ENCODE results near the gene ZNF155. TPM values are rescaled to one million over a fixed set of nuclear protein-coding genes. Genes with fewer than 3 reads are reported as not detected.

Gene ZNF155
- polyA plus RNA-seq, 1 donor (not counting 4 experiments of a cell fraction or from before 2014, with no cell fraction given), result 7.0 TPM

DNA sequence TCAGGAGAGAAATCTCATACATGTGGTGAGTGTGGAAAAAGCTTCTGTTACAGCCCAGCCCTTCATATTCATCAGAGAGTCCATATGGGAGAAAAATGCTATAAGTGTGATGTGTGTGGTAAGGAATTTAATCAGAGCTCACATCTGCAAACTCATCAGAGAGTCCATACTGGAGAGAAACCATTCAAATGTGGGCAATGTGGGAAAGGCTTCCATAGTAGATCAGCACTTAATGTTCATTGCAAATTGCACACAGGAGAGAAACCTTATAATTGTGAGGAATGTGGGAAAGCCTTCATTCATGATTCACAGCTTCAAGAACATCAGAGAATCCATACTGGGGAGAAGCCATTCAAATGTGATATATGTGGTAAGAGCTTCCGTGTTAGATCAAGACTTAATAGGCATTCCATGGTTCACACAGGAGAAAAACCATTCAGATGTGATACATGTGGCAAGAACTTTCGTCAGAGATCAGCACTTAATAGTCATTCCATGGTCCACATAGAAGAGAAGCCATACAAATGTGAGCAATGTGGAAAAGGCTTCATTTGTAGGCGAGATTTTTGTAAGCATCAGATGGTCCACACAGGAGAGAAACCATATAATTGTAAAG, 17.8 kb upstream of the ZNF155 start:
- Histone ChIP-seq H3K36me3 (ENCODE audit: control insufficient read depth in 2 of 2, extremely low read depth in 1 of 2, insufficient read depth in 2 of 2, low read length in 2 of 2) (peaks cover 18 to 22% of the 10 kb centered on the region in 2 experiments), H3K27me3 (ENCODE audit: control insufficient read depth, extremely low read depth, insufficient read depth, low read length) (no peaks in the 10 kb centered on the region), H3K9me1 (ENCODE audit: control insufficient read depth, extremely low read depth, insufficient read depth, low read length) (no peaks in the 10 kb centered on the region), H3K9me3 (ENCODE audit: control insufficient read depth, low read depth, low read length) (peaks cover 52% of the 10 kb centered on the region), H3K27ac (ENCODE audit: control insufficient read depth, insufficient read depth, low read length) (no peak overlapping the region), H4K20me1 (ENCODE audit: control insufficient read depth, extremely low read depth, insufficient read depth, low read length) (no peaks in the 10 kb centered on the region), H3K4me1 (ENCODE audit: control insufficient read depth, extremely low read depth, insufficient read depth, low read length) (no peaks in the 10 kb centered on the region), H3K79me2 (ENCODE audit: control insufficient read depth, insufficient read depth, low read length) (no peaks in the 10 kb centered on the region), H3K4me3 (ENCODE audit: control insufficient read depth in 2 of 3, extremely low read depth in 1 of 3, insufficient read depth in 2 of 3, low read depth in 1 of 3, low read length in 3 of 3) (no peak overlapping the region), H2AFZ (ENCODE audit: control insufficient read depth, low read length) (no peak overlapping the region), H3K9ac (ENCODE audit: control insufficient read depth, extremely low read depth, insufficient read depth, low read length) (no peak overlapping the region), H3K4me2 (ENCODE audit: control insufficient read depth, extremely low read depth, insufficient read depth, low read depth, low read length) (no peak overlapping the region)
- dilution Hi-C loops (cut with MboI; ENCODE audit: extremely low pct_ligation_motif_present, low sequenced_read_pairs), result no loop called here
- DNase-seq (ENCODE audit: low read depth, low spot score), result no peak
- TF ChIP-seq EZH2 (IDR thresholded peaks at IDR 0.05; ENCODE audit: low read length), result no peak
- TF ChIP-seq, protein P1, sequence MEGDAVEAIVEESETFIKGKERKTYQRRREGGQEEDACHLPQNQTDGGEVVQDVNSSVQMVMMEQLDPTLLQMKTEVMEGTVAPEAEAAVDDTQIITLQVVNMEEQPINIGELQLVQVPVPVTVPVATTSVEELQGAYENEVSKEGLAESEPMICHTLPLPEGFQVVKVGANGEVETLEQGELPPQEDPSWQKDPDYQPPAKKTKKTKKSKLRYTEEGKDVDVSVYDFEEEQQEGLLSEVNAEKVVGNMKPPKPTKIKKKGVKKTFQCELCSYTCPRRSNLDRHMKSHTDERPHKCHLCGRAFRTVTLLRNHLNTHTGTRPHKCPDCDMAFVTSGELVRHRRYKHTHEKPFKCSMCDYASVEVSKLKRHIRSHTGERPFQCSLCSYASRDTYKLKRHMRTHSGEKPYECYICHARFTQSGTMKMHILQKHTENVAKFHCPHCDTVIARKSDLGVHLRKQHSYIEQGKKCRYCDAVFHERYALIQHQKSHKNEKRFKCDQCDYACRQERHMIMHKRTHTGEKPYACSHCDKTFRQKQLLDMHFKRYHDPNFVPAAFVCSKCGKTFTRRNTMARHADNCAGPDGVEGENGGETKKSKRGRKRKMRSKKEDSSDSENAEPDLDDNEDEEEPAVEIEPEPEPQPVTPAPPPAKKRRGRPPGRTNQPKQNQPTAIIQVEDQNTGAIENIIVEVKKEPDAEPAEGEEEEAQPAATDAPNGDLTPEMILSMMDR (optimal IDR thresholded peaks at IDR 0.05 in 1 of 3, IDR thresholded peaks at IDR 0.05 in 1 of 3, conservative IDR thresholded peaks at IDR 0.05 in 1 of 3; ENCODE audit: extremely low read depth in 1 of 3, insufficient read depth in 2 of 3, low read length in 3 of 3), result no peak
- FAIRE-seq, result no peak

DNA sequence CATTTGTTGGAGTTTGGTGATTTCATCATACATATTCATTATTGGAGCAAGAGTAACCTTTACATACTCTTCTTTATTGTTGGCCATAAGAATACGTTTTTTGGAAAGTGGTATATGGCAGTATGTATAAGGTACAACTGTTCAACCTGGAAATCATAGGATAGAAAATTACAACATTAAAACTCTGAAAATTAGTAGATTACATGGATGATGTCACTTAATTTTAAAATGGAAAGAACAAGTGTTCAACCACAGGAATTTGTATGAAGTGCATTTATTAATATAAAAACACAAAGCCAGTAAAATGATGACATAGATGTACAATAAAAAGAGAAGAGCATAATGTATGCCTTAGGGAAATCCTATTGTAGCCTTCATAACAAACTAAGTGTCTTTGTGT, 7.3 kb upstream of the ZNF155 start:
- Histone ChIP-seq H3K4me3 (ENCODE audit: control insufficient read depth in 2 of 3, extremely low read depth in 1 of 3, insufficient read depth in 2 of 3, low read depth in 1 of 3, low read length in 3 of 3) (no peak overlapping the region), H3K27me3 (ENCODE audit: control insufficient read depth, extremely low read depth, insufficient read depth, low read length) (no peaks in the 10 kb centered on the region), H3K79me2 (ENCODE audit: control insufficient read depth, insufficient read depth, low read length) (no peaks in the 10 kb centered on the region), H4K20me1 (ENCODE audit: control insufficient read depth, extremely low read depth, insufficient read depth, low read length) (no peaks in the 10 kb centered on the region), H3K36me3 (ENCODE audit: control insufficient read depth in 2 of 2, extremely low read depth in 1 of 2, insufficient read depth in 2 of 2, low read length in 2 of 2) (no peaks in the 10 kb centered on the region), H3K27ac (ENCODE audit: control insufficient read depth, insufficient read depth, low read length) (no peak overlapping the region), H3K9ac (ENCODE audit: control insufficient read depth, extremely low read depth, insufficient read depth, low read length) (no peak overlapping the region), H3K9me3 (ENCODE audit: control insufficient read depth, low read depth, low read length) (peaks cover 6% of the 10 kb centered on the region), H3K4me2 (ENCODE audit: control insufficient read depth, extremely low read depth, insufficient read depth, low read depth, low read length) (no peak overlapping the region), H3K4me1 (ENCODE audit: control insufficient read depth, extremely low read depth, insufficient read depth, low read length) (no peaks in the 10 kb centered on the region), H2AFZ (ENCODE audit: control insufficient read depth, low read length) (no peak overlapping the region), H3K9me1 (ENCODE audit: control insufficient read depth, extremely low read depth, insufficient read depth, low read length) (no peaks in the 10 kb centered on the region)
- FAIRE-seq, result no peak
- DNase-seq (ENCODE audit: low read depth, low spot score), result no peak
- TF ChIP-seq, protein P1 (optimal IDR thresholded peaks at IDR 0.05 in 1 of 3, IDR thresholded peaks at IDR 0.05 in 1 of 3, conservative IDR thresholded peaks at IDR 0.05 in 1 of 3; ENCODE audit: extremely low read depth in 1 of 3, insufficient read depth in 2 of 3, low read length in 3 of 3), result no peak
- TF ChIP-seq EZH2 (IDR thresholded peaks at IDR 0.05; ENCODE audit: low read length), result no peak
- dilution Hi-C loops (cut with MboI; ENCODE audit: extremely low pct_ligation_motif_present, low sequenced_read_pairs), result no loop called here

Measured in keratinocyte (primary cell).